VCaP (cell line): ENCODE measurements around the gene ATP1B1.

Experiments used
- H3K27ac ChIP-seq: fragments of 450-650 bp; 2 replicates; pipeline ENCODE4 v1.5.1; 2017
- CTCF ChIP-seq: fragments of 450-650 bp; conservative IDR thresholded peaks from 2 replicates; pipeline ENCODE4 v1.5.1; 2017; ENCODE audit warnings: mild to moderate bottlenecking, moderate library complexity

ATP1B1 gene

GRCh38 chr1:169106095-169106920, at the start of gene ATP1B1:
Gene ATP1B1 (plus strand): TSS chr1:169106690. CDS start chr1:169106830, 140 bp downstream.
- H3K27ac ChIP-seq = peak within 1 kb of the TSS; percentile 83
- TF ChIP-seq CTCF = 0 out of 2 replicates have a peak, but pooled peaks have one; percentile 15

GRCh38 chr1:169059421-169059820, 47.1 kb upstream of the ATP1B1 start:
- no peak overlapping the region for H3K27ac ChIP-seq
- no peak for TF ChIP-seq CTCF

GRCh38 chr1:169060043-169060722, 46.3 kb upstream of the ATP1B1 start:
- no peak overlapping the region for H3K27ac ChIP-seq
- no peak for TF ChIP-seq CTCF

- TF ChIP-seq CTCF = no peak
- H3K27ac ChIP-seq = no peak overlapping the region
Observed at GRCh38 chr1:169060919-169061639, 45.4 kb upstream of the ATP1B1 start.

GRCh38 chr1:169062152-169062551, 44.3 kb upstream of the ATP1B1 start:
- H3K27ac ChIP-seq = no peak overlapping the region
- no peak for TF ChIP-seq CTCF

- no peak for TF ChIP-seq CTCF
- H3K27ac ChIP-seq = no peak overlapping the region
Observed at GRCh38 chr1:169064103-169064502, 42.4 kb upstream of the ATP1B1 start.

GRCh38 chr1:169070547-169070946, 35.9 kb upstream of the ATP1B1 start:
- TF ChIP-seq CTCF = no peak
- H3K27ac ChIP-seq = peak overlapping the region; percentile 10; the same call in 1 of the 2 replicates
